PC-9 (cell line): ENCODE measurements around the gene PLA2G3. TPM values are rescaled to one million over a fixed set of nuclear protein-coding genes. Genes with fewer than 3 reads are reported as not detected.

Source experiments
- BruUV-seq: library from RNA; stranded (reverse); fragments of 400-500 nt; replicated peaks from 2 replicates; lab custom pipeline; 2021; lab: Mats Ljungman, UMichigan
- CTCF ChIA-PET: fragments of 300-600 bp; sonication (Branson Sonifier 250); formaldehyde crosslinking; loops from one replicate; lab custom pipeline; 2022; ENCODE audit warnings: antibody characterized with exemption; lab: Charles Lee
- POLR2A ChIA-PET: fragments of 300-600 bp; sonication (Branson Sonifier 250); formaldehyde crosslinking; loops from one replicate; lab custom pipeline; 2022; ENCODE audit warnings: antibody characterized with exemption; ENCODE audit not compliant: unreplicated experiment; lab: Charles Lee
- DNase-seq, 2 experiments: peaks; one replicate each; pipeline versions ENCODE4 v3.0.0 to v3.0.0-alpha.2; 2015 to 2022; ENCODE audit warnings: mixed read lengths in 1 of 2
- H2AFZ ChIP-seq: fragments of 200-600 bp; sonication (generic); 2 replicates; pipeline ENCODE4 v1.8.1; 2017; ENCODE audit warnings: antibody characterized with exemption
- H3F3A ChIP-seq: fragments of 200-600 bp; sonication (generic); 2 replicates; pipeline ENCODE4 v1.8.1; 2017; ENCODE audit warnings: antibody characterized with exemption, mild to moderate bottlenecking, low read depth; ENCODE audit not compliant: insufficient read depth
- H3K27ac ChIP-seq: fragments of 200-600 bp; sonication (generic); 2 replicates; pipeline ENCODE4 v1.6.1; 2016; ENCODE audit warnings: mixed run types
- H3K27me3 ChIP-seq: fragments of 200-600 bp; sonication (generic); 2 replicates; pipeline ENCODE4 v1.6.1; 2016; ENCODE audit warnings: low read depth, mixed run types; ENCODE audit not compliant: insufficient read depth
- H3K36me3 ChIP-seq: fragments of 200-600 bp; sonication (generic); 2 replicates; pipeline ENCODE4 v1.6.1; 2016; ENCODE audit warnings: low read depth, mixed run types
- H3K4me1 ChIP-seq: fragments of 200-600 bp; sonication (generic); replicated peaks from 2 replicates; pipeline ENCODE4 v1.6.1; 2016; ENCODE audit warnings: mixed run types; ENCODE audit not compliant: insufficient read depth
- H3K4me2 ChIP-seq: fragments of 200-600 bp; sonication (generic); 2 replicates; pipeline ENCODE4 v1.6.1; 2017; ENCODE audit warnings: mixed run types
- H3K4me3 ChIP-seq: fragments of 200-600 bp; sonication (generic); 2 replicates; pipeline ENCODE4 v1.6.1; 2016; ENCODE audit warnings: mixed run types
- H3K79me2 ChIP-seq: fragments of 200-600 bp; sonication (generic); 2 replicates; pipeline ENCODE4 v1.6.1; 2017; ENCODE audit warnings: low read depth, mixed run types
- H3K9me2 ChIP-seq: fragments of 200-600 bp; sonication (generic); 2 replicates; pipeline ENCODE4 v1.8.1; 2017; ENCODE audit warnings: mild to moderate bottlenecking; ENCODE audit not compliant: insufficient read depth
- H3K9me3 ChIP-seq: fragments of 200-600 bp; sonication (generic); 2 replicates; pipeline ENCODE4 v1.8.1; 2016; ENCODE audit warnings: low read depth; ENCODE audit not compliant: insufficient read depth
- H4K20me1 ChIP-seq: fragments of 200-600 bp; sonication (generic); 2 replicates; pipeline ENCODE4 v1.8.1; 2017; ENCODE audit not compliant: insufficient read depth
- CTCF ChIP-seq: fragments of 200-600 bp; sonication (generic); conservative IDR thresholded peaks from 2 replicates; pipeline ENCODE4 v1.6.1; 2017; ENCODE audit warnings: mixed run types, antibody characterized with exemption, mild to moderate bottlenecking, moderate library complexity
- EZH2 ChIP-seq: fragments of 200-600 bp; sonication (generic); IDR thresholded peaks from 2 replicates; pipeline ENCODE4 v1.8.0; 2017; ENCODE audit warnings: antibody characterized with exemption, low read depth
- intact Hi-C: fragments of 100-400 bp; cut with micrococcal nuclease; formaldehyde crosslinking; loops from one replicate; pipeline ENCODE4 v1.10.0; 2022; ENCODE audit not compliant: unreplicated experiment
- total RNA-seq: library from RNA; stranded (reverse); gene quantifications from 2 replicates; pipeline ENCODE4 v1.2.3, GENCODE V29; 2021

Gene PLA2G3
- total RNA-seq, 1 experiment from 2014 or later: not detected

- peaks cover 4% of the 10 kb centered on the region; the same call in 1 of the 2 replicates for H3F3A ChIP-seq
- H3K4me1 ChIP-seq: peaks cover 6% of the 10 kb centered on the region; the same call in 1 of the 2 replicates
- H4K20me1 ChIP-seq: no peaks in the 10 kb centered on the region
- no TSS peak for BruUV-seq
- intact Hi-C loops: no loop called here
- H3K36me3 ChIP-seq: no peaks in the 10 kb centered on the region
- H3K4me3 ChIP-seq: no peak overlapping the region
- peak overlapping the region; percentile 80; the same call in 1 of the 2 replicates for H3K4me2 ChIP-seq
- H3K9me2 ChIP-seq: no peaks in the 10 kb centered on the region
- ChIA-PET CTCF (no interaction called here), POLR2A (interaction anchor here (0.7 kb wide), 1 partner anchor 16 kb away, joined by 10 read pairs; no protein-coding TSS in a partner anchor)
- H3K79me2 ChIP-seq: no peaks in the 10 kb centered on the region
- peak in 1 of 2 experiments; percentile 28 for DNase-seq
- no peak overlapping the region for H2AFZ ChIP-seq
- no peak for TF ChIP-seq CTCF
- TF ChIP-seq EZH2: no peak
- no peaks in the 10 kb centered on the region for H3K9me3 ChIP-seq
- H3K27ac ChIP-seq: no peak overlapping the region
- H3K27me3 ChIP-seq: peaks cover 16% of the 10 kb centered on the region; the same call in 1 of the 2 replicates
Measured at GRCh38 chr22:31122196-31122531, 18.1 kb downstream of the PLA2G3 start.

- no peaks in the 10 kb centered on the region for H3K9me2 ChIP-seq
- H3K4me1 ChIP-seq: peaks cover 6% of the 10 kb centered on the region; the same call in 1 of the 2 replicates
- H3K79me2 ChIP-seq: no peaks in the 10 kb centered on the region
- no peak overlapping the region for H3K4me2 ChIP-seq
- no peaks in the 10 kb centered on the region for H3K9me3 ChIP-seq
- intact Hi-C loops: no loop called here
- CTCF ChIA-PET: no interaction called here
- H3K27ac ChIP-seq: no peak overlapping the region
- no TSS peak for BruUV-seq
- DNase-seq: peak in 1 of 2 experiments; percentile 9
- no peaks in the 10 kb centered on the region for H4K20me1 ChIP-seq
- H3K27me3 ChIP-seq: peaks cover 16% of the 10 kb centered on the region; the same call in 1 of the 2 replicates
- no peaks in the 10 kb centered on the region for H3K36me3 ChIP-seq
- POLR2A ChIA-PET: no interaction called here
- peaks cover 4% of the 10 kb centered on the region; the same call in 1 of the 2 replicates for H3F3A ChIP-seq
- H2AFZ ChIP-seq: no peak overlapping the region
- no peak for TF ChIP-seq EZH2
- TF ChIP-seq CTCF: no peak
- no peak overlapping the region for H3K4me3 ChIP-seq
Measured at GRCh38 chr22:31121403-31121802, 18.9 kb downstream of the PLA2G3 start.

- peaks cover 16% of the 10 kb centered on the region; the same call in 1 of the 2 replicates for H3K27me3 ChIP-seq
- BruUV-seq: no TSS peak
- ChIA-PET POLR2A (no interaction called here), CTCF (no interaction called here)
- TF ChIP-seq EZH2 (no peak), CTCF (no peak)
- no peak overlapping the region for H3K4me2 ChIP-seq
- H4K20me1 ChIP-seq: no peaks in the 10 kb centered on the region
- H3K4me1 ChIP-seq: peaks cover 6% of the 10 kb centered on the region; the same call in 1 of the 2 replicates
- H3K4me3 ChIP-seq: no peak overlapping the region
- H3K9me2 ChIP-seq: no peaks in the 10 kb centered on the region
- no peaks in the 10 kb centered on the region for H3K9me3 ChIP-seq
- H3K36me3 ChIP-seq: no peaks in the 10 kb centered on the region
- H3K79me2 ChIP-seq: no peaks in the 10 kb centered on the region
- DNase-seq: peak in 1 of 2 experiments; percentile 10
- intact Hi-C loops: no loop called here
- peaks cover 4% of the 10 kb centered on the region; the same call in 1 of the 2 replicates for H3F3A ChIP-seq
- no peak overlapping the region for H3K27ac ChIP-seq
- H2AFZ ChIP-seq: no peak overlapping the region
Measured at GRCh38 chr22:31120642-31121041, 19.7 kb downstream of the PLA2G3 start.
